MV-4-11 (cell line): ENCODE results near the gene GMEB2.
A peak's percentile ranks its signal among the peaks of the same experiment; 100 is the strongest.
"Not testable (repeated sequence)": the region's sequence is repeated elsewhere in the genome, so short reads cannot be mapped to it uniquely, and the experiment has no call there.

Source experiments
- DNase-seq: peaks from one replicate; lab custom pipeline; 2025; lab: John Stamatoyannopoulos, UW

The GMEB2 gene

GRCh38 chr20:63570281-63571086 lies 56.4 kb downstream of the GMEB2 start:
- DNase-seq: no peak

- DNase-seq: peak; percentile 38
Measured at GRCh38 chr20:63568986-63569949, 57.6 kb downstream of the GMEB2 start.

GRCh38 chr20:63568170-63568981 lies 58.5 kb downstream of the GMEB2 start:
- peak; percentile 21 for DNase-seq

- DNase-seq: peak; percentile 89
Measured at GRCh38 chr20:63567386-63568169, 59.3 kb downstream of the GMEB2 start.

GRCh38 chr20:63567136-63567385 lies 59.8 kb downstream of the GMEB2 start:
- DNase-seq: no peak

- no peak for DNase-seq
Measured at GRCh38 chr20:63566395-63567135, 60.3 kb downstream of the GMEB2 start.

- DNase-seq: no peak
Measured at GRCh38 chr20:63565699-63566335, 61.1 kb downstream of the GMEB2 start.

- no peak for DNase-seq
Measured at GRCh38 chr20:63565021-63565698, 61.7 kb downstream of the GMEB2 start.

- no peak for DNase-seq
Measured at GRCh38 chr20:63564036-63564810, 62.7 kb downstream of the GMEB2 start.

GRCh38 chr20:63563225-63563935 lies 63.5 kb downstream of the GMEB2 start:
- no peak for DNase-seq

GRCh38 chr20:63562461-63563224 lies 64.3 kb downstream of the GMEB2 start:
- DNase-seq: no peak

GRCh38 chr20:63561624-63562396 lies 65.1 kb downstream of the GMEB2 start:
- no peak for DNase-seq

- no peak for DNase-seq
Measured at GRCh38 chr20:63560856-63561609, 65.9 kb downstream of the GMEB2 start.

GRCh38 chr20:63560333-63560805 lies 66.5 kb downstream of the GMEB2 start:
- DNase-seq: no peak

- not testable (repeated sequence) for DNase-seq
Measured at GRCh38 chr20:63559485-63560332, 67.2 kb downstream of the GMEB2 start.
